HG03175 (cell line): ENCODE measurements around the gene CXCL17.
"Not testable (repeated sequence)": the region's sequence is repeated elsewhere in the genome, so short reads cannot be mapped to it uniquely, and the experiment has no call there.

Experiments used
- ATAC-seq: cut with Tn5 transposase; IDR thresholded peaks from one replicate; pipeline ENCODE4 v1.9.1; 2021; ENCODE audit warnings: mild to moderate bottlenecking, moderate library complexity; ENCODE audit not compliant: unreplicated experiment

CXCL17 gene

DNA sequence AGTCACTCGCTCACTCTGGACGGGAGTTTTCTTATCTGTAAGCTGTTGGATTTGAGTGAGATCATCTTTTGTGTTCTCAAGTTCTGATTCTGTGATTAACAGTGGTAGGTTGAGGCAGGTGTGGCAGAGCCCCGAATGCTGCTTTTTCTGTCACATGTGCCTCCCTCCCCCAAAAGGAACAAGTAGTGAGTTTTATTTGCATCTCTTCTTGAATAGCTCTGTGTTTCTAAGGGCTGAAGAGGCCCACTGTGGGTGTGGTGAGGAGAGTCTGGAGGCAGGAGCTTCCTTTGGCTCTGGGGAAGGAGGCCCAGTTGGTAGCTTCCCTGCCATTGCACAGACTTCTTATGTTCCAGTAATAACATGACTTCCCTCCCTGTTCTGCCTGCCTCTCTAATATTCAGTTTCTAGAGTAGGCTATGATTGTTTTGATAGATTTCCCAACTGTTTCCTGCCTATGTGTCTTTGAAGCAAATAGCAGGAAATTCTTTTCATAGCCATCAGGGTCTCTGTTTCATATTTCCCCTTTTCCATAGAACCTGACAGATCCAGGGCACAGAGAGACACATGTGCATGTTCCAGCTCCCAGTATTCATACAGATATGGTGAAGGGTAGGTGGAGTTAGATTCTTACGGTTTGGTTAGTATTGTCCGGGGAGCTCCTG is 23.9 kb upstream of the CXCL17 start:
- no peak for ATAC-seq

DNA sequence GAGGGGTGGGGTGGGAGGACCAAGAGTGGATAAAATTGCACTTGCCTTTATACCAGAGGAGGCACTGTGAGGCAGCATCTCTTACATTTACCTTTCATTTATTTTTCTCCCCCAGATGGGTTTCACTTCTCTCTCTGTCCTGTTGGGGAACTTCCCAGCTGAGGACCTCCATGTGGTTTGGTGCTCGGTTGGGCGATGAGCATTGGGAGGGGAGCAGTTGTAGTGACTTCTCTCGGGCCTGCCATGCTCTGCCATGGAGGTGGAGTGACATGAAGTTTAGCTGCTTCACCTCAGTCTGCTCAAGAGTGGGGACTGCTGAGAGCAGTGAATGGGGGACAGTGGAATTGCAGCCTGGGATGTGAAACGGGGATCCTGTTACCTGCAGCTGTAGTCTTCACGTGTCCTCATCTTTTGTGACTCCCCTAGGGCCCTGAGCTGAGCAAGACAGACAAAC is 23.1 kb upstream of the CXCL17 start:
- peak; percentile 70 for ATAC-seq

DNA sequence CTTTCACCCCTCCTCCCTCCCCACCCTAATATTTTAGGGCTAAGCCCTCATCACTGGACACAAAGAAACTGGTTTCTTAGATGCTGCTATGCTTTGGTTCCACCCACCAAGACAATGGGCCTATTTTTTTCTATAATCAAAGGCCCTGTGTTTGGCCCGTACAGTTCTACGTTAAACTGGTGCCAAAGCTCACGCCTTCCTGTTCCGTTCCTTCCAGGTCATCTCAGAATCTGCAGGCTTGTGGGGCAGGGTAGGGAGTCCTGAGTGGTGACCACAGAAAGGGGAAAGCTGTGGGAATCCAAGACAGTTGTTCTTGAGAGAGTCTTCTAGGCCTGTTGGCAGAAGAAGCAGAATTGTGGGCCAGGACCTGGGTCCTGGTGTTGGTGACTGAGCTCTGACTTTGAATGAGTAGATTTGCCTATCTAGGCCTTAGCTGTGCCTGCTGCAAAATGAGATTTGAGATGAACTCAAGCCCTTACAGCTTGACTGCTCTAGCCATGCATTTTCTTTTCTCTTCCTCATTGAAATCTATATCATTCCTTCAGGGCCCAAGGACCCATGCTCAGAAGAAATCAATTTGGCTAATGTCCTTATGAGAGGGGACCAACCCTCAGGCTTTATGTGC is 19.1 kb upstream of the CXCL17 start:
- no peak for ATAC-seq

DNA sequence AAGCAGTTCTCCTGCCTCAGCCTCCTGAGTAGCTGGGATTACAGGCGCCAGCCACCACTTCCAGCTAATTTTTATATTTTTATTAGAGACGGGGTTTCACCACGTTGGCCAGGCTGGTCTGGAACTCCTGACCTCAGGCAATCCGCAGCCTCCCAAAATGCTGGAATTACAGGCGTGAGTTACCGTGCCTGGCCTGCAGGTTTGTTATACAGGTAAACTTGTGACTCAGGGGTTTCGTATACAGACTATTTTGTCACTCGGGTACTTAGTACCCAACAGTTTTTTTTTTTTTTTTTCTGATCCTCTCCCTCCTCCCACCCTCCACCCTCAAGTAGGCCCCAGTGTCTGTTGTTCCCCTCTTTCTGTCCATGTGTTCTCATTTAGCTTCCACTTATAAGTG is 18.5 kb upstream of the CXCL17 start:
- not testable (repeated sequence) for ATAC-seq

DNA sequence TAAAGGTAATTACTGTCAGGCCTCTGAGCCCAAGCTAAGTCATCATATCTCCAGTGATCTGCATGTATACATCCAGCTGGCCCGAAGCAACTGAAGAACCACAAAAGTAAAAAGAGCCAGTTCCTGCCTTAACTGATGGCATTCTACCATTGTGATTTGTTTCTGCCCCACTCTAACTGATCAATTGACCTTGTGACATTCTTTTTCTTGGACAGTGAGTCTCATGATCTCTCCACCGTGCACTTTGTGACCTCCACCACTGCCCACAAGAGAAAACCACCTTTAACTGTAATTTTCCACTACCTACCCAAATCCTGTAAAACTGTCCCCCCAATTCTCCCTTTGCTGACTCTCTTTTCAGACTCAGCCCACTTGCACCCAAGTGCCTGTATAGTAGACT is 17.2 kb upstream of the CXCL17 start:
- ATAC-seq = no peak

DNA sequence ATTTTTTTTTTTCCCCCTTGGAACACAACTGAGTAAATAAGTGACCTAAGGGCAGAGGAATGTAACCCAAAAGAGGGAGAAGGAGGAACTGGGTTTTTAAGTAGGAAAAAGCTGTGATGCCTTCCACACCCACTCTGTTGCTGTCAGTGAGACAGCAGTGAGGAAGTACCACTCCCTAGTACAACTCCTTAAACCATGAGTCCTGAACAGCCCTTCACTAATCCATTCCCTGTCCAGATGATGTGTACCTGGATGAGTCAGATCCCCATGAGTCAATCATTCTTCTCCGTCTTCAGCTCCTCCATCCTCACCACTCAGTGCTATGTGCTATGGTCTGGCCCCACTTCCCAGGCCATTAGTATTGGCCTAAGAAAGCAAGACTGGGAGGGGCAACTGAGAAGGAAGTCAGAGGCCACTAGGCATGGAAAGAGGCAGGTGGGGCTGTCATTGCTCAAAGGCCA is 12.9 kb upstream of the CXCL17 start:
- ATAC-seq = no peak

DNA sequence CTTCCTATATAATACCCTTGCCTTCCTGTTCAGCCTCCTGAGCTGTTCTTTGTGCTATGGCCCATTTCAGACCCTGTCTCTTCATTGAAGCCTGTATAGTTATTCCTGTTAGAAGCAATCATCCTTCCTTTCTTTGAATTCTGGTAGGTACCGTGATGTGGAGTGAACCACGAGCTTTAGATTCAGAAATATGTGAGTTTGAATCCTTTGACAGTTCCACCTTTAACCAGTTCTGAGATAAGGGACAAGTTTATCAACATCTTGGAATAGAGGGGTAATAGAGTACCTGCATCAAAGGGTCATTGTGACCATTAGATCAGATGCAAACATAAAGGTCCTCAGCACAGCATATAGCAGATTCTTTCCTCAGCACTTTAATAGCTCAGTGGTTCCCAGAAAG is 12.3 kb upstream of the CXCL17 start:
- no peak for ATAC-seq

DNA sequence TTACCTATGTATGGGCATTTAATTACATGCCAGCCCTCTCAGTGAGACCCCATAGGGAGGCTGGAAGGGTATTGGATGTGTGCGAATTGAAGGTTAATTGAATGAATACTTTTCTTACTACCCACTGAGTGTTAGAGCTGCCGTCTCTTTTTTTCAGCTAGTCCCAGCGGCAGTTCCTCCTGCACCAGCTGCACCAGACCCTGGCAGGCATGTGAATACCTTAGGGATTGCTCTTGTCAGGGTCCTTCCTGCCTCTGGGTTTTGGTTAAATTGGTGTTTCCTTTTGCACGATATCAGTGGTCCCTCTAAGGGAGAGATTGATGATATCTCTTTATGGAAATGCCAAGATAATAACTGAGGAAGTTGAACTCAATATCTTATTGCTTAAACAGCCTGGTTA is 9.8 kb upstream of the CXCL17 start:
- no peak for ATAC-seq

DNA sequence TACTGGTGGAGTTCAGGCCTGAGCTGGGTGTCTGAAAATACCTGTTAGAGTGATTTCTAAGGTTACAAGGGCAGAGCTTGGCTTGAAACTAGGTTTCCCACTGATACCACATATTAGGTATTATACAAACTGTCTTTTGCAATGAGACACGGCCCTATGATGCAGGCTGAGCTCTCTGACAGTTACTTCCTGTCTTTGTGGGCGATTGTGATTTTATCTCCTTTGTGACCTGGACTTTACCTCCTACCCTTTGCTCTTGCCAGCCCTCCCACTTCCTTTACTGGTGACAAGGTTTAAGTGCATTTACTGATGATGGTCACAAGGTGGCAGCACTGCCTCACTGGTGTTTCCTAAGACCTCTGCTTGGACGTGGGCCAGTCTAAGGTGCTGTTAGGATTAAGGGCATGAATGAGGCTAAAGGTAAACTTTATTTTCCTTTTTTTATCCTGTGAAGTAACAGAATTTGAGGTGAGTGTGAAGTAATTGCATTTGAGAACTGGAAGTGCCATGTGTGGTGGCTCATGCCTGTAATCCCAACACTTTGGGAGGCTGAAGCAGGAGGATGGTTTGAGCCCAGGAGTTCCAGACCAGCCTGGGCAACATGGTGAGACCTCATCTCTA is 7.7 kb upstream of the CXCL17 start:
- peak; percentile 91 for ATAC-seq

DNA sequence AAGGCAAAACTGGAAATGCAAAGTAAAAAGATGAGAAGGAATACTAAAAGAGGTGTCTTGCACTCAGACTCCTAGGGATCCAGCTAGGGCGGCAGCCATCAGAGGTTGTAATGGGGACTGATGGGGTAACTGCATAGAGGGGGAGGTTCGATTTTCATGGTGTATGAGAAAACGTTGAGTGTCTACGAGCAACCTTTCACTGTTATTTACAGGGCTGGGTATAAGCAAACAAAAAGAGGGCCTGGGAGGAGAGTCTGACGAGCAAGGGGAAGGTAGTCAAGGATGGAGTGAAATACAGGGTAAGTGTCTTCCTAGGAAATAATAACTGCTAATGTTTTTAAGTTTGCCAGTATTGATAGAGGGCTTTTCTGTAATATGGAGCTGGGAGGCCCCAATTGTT is 5.6 kb upstream of the CXCL17 start:
- ATAC-seq = not testable (repeated sequence)

DNA sequence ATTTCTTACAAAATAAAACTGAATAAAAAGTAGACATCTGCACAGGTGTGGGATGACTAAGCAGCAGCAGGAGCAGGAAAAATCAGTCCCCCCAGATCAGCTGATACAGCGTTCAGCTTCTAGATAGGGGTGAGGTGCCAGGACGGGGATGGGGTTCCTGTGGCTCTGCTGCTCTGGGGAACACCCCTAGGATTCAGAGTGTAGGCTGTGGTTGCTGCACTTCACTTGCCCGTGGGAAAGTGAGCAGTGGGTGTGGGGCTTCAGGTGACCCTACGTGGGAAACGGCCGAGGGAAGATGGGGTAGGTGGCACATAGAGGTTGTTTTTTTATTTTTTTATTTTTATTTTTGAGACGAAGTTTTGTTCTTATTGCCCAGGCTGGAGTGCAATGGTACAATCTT is 3.2 kb upstream of the CXCL17 start:
- no peak for ATAC-seq

DNA sequence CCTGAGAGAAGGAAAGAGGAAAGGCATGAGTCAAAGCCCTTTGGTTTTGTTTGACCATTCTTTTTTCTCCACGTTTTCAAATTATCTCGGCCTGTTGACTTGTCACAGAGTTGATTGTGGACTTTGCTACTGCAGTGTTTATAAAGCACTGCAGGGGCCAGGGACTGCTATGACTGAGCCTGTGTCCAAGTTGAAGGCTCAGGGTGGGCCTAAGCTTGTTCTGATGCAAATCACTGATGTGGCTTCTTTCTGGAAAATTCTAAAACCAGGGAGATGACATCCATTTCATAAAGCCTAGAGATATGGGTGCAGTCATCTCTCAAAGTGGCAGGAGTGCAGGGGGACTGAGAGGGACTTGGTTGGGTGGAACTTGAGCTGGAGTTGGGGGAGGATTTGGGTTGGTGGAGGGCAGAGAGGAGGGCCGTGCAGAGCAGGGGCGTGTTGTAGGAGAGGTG is 1.2 kb upstream of the CXCL17 start:
- ATAC-seq = no peak

DNA sequence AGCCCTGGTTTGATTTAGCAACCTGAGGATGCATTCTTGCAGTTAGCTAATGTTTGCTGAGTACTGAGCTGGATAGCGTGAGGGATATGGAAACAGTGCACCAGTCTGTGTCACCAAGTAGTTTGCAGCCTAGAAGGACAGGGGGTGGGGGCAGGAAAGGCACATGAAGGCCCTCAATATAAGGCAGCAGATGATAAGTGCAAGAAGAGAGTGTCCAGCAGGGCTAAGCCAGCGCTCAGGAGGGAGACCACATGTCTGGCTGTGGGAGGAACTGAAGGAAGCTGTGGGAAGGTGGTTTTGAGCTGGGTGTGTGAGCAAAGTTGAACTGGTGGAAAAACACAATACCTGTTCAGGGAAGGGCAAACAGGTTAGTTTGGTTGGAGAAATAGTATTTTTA is 1.7 kb downstream of the CXCL17 start:
- ATAC-seq = no peak

DNA sequence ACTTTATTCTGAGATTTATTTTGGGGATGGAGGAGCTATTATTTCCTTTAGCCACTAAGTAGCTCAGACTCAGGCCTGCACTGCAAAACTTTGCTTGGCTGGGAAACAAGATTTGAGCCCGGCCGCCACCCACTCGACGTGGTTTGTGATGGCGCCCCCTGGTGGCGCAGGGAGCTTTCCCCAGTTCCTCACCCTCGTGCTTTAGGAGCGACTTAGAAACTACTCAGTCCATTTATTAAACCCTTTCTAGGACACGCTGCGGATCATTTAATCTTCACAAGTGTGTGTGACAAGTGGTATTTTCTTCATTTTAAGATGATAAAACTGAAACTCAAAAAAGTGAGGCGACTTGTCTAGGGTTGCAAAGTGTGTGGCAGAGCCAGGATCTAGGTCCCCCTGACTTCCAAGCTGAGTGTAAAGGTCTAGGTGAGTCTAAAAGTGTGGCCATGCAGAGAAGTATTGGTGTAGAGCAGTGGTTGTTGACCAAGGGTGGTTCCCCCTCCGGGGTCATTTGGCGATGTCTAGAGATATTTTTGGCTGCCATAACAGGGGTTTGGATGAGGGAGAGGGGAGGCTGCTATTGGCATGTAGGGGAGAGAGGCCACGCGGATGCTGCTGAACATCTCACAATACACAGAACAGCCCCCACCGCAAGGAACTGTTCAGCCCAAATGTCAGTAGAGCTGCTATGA is 2.2 kb downstream of the CXCL17 start:
- ATAC-seq = no peak

DNA sequence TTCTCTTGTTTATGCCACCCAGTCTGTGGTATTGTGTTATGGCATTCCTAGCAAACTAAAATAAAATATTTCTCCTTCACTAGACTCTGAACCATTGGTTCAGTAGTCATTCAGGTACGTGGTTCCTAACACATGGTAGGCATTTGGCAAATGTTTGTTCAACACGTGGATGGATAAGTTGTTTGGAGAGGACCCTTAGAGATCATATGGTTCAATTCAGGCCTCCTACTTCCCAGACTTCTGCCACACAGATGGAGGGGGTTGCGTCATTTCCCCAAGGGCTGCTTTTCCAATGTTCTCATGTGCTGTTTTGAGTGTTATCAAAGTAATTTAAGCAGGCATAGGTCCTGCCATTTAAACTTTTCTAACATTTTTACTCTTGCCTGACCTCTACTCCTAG is 6.7 kb downstream of the CXCL17 start:
- no peak for ATAC-seq

DNA sequence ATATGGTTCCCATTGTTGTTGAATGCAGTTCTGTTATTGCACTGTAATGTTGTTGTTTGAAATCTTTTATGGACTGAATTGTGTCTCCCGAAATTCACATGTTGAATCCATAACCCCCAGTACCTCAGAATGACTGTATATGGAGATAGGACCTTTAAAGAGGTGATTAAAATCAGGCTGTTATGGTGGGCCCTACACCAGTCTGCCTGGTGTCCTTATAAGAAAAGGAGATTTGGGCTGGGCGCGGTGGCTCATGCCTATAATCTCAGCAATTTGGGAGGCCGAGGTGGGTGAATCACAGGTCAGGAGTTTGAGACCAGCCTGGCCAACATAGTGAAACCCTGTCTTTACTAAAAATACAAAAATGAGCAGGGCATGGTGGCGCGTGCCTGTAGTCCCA is 7.4 kb downstream of the CXCL17 start:
- no peak for ATAC-seq

DNA sequence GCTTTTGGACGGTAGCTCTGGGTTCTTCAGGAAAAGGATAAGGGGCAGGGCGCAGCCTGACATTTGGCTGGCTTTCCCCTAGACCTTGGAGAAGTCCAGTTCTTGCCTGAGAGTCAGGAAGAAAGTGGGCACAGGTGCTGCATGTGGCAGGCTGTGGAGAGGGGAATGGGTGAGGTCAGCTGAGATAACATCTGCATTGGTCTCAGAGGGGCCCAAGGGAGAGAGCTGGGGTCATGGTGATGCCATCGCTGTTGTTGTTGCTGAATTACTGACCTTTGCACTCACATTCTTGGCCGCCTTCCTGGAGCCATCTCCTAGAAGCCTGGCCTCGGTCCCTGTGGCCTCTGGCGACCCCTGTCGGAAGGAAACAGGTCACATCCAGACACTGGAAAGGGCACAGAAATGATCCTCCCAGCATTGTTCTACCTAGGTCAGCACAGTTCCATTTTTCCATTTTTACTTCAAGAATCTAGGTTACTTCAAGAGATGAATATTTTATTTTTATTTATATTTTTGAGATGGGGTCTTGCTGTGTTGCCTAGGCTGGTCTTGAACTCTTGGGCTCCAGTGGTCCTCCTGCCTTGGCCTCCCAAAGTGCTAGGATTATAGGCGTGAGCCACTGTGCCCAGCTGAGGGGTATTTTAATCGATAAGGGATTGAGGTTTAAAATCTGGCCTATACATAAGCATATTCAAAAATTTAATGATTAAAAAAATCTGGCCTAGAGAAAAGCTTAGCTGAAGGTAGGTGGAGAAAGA is 9.1 kb downstream of the CXCL17 start:
- ATAC-seq = no peak

DNA sequence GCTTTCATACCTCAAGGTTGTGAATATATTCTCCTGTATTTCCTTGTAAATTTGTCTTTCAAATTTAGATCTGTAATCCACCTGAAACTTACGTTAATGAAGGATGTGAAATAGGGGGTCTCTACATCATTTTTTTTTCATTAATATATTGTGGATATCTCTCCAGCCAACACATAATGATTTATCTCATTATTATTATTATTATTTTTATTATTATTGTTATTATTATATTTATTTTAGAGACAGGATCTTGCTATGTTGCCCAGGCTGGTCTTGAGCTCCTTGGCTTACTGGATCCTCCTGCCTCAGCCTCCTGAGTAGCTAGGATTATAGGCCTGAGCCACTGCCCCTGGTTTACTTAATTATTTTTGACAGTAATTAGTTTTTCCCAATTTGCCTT is 11.3 kb downstream of the CXCL17 start:
- ATAC-seq = no peak

DNA sequence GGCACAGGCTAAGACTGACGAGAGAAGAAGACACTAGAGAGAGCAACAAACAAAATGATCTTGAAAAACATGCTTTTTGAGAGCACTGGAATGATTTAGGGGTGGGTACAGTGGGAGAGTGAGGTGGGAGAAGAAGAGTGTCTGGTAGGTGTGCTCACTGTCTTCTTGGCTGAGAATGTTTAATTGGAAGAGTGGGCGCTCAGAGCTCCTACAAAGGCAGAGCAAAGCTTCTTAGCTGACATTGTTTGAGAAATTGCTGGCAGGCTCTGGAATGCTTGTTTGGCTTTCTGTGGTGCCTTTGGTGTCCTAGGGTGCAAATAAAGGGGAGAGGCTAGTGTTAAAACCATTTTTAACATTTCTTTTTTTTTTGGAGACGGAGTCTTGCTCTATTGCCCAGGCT is 14.1 kb downstream of the CXCL17 start:
- no peak for ATAC-seq

DNA sequence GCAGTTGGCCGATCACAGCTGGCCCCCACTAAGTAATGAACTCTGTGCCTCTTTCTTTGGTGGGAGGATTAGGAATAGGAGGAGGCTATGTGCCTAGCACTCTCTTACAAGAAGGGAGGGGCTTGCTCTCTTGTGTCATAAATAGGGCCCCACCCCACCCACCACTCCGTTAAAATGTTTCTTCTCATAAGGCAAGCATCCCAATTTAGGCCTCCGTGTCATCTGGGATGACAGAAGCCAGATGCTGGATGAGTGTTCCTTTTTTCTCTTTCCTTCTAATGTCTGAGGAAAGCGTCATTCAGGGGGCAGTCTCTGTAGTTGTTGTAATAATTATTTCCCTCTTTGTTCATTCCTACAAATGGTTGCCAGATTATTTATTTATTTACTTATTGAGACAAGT is 15.4 kb downstream of the CXCL17 start, which contains the start of gene LIPE:
TSS of gene LIPE (minus strand) at position 76 of the 400 bp plus-strand sequence. CDS start 239 bp downstream, outside the sequence.
- ATAC-seq = no peak

DNA sequence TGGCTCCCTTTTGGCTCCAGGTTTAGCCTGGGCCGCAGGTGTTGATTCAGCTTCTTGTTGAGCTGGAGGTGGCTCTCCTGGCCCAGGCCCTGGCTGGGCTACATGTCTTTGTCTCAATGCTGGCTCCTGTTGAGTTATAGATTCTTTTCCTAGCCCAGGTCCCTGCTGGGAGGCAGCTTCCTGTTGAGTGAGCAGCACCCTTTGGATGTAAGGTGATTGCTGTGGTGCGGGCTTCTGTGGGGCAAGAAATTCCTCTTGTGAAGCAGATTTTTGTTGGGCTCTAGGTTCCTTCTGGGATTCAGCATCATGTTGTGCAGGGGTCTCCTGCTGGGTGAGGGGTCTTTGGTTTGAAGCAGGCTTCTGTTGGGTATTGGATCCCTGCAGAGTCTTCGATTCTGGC is 16.1 kb downstream of the CXCL17 start:
- no peak for ATAC-seq
